ENCODE data around the gene PTOV1. TPM values are rescaled to one million over a fixed set of nuclear protein-coding genes. Genes with fewer than 3 reads are reported as not detected.

Gene PTOV1
- total RNA-seq, 4 donors from 2014 or later = 88.3 to 148 (median 98.9) TPM

- DNase-seq = no peak
- H3K9me3 ChIP-seq = no peaks in the 10 kb centered on the region
- H3K4me1 ChIP-seq = peaks cover 20% of the 10 kb centered on the region in 2 donors
- H3K27me3 ChIP-seq = no peaks in the 10 kb centered on the region
- intact Hi-C loops (cut with DNase I) = loop anchor here (5.0 kb wide), 1 partner anchor 32 kb away; the partner anchor contains the start of gene MED25
- no peak for TF ChIP-seq POLR2A (IDR thresholded peaks at IDR 0.05)
- no peak for TF ChIP-seq CTCF (IDR thresholded peaks at IDR 0.05)
- no peak overlapping the region for H3K4me3 ChIP-seq (replicated peaks in 1 of 3)
- H3K27ac ChIP-seq = no peak overlapping the region
- WGBS, 2 donors = 91 to 92% methylated on average over 15 of the region's 15 CpGs
- H3K36me3 ChIP-seq = no peaks in the 10 kb centered on the region
These were observed 1.3 kb upstream of the PTOV1 start for GRCh38 chr19:49849433-49850220.

- Histone ChIP-seq H3K9me3 (no peaks in the 10 kb centered on the region), H3K27me3 (no peaks in the 10 kb centered on the region), H3K4me3 (replicated peaks in 1 of 3) (peak overlapping the region in 1 of 3 donors; percentile 81), H3K27ac (peak overlapping the region; percentile 98 to 100 (median 99)), H3K36me3 (peaks cover 4 to 5% of the 10 kb centered on the region in 2 donors), H3K4me1 (peaks cover 20% of the 10 kb centered on the region in 2 donors)
- TF ChIP-seq CTCF (IDR thresholded peaks at IDR 0.05) (no peak), POLR2A (IDR thresholded peaks at IDR 0.05) (no peak)
- intact Hi-C loops (cut with DNase I) = loop anchor here (5.0 kb wide), 1 partner anchor 33 kb away; the partner anchor contains the start of gene MED25
- no peak for DNase-seq
- WGBS, 2 donors = 59 to 61% methylated on average over 12 of the region's 12 CpGs
These were observed 805 bp upstream of the PTOV1 start for GRCh38 chr19:49850221-49850486.

- 7% methylated on average over 15 to 30 of the region's 78 CpGs for WGBS, 2 donors
These were observed 699 bp downstream of the PTOV1 start for GRCh38 chr19:49851456-49852259.

GRCh38 chr19:49852631-49853126 lies 1.7 kb downstream of the PTOV1 start:
- H3K4me3 ChIP-seq (replicated peaks in 1 of 3) = peak overlapping the region in 2 of 3 donors; percentile 41 to 81
- intact Hi-C loops (cut with DNase I) = loop anchor here (5.0 kb wide), 1 partner anchor 35 kb away; the partner anchor contains the start of gene MED25

More at GRCh38 chr19:49851456-49852259, 699 bp downstream of the PTOV1 start:
- Histone ChIP-seq H3K36me3 (peaks cover 11 to 14% of the 10 kb centered on the region in 2 donors), H3K4me1 (peaks cover 20% of the 10 kb centered on the region in 2 donors), H3K4me3 (replicated peaks in 1 of 3) (peak overlapping the region; percentile 31 to 81 (median 41)), H3K27ac (peak overlapping the region in 2 of 3 donors; percentile 98 to 100), H3K9me3 (no peaks in the 10 kb centered on the region), H3K27me3 (no peaks in the 10 kb centered on the region)
- peak; percentile 41 to 50 for DNase-seq
- intact Hi-C loops (cut with DNase I) = loop anchor here (5.0 kb wide), 1 partner anchor 34 kb away; the partner anchor contains the start of gene MED25
- TF ChIP-seq CTCF (IDR thresholded peaks at IDR 0.05) (no peak), POLR2A (IDR thresholded peaks at IDR 0.05) (no peak)

More at GRCh38 chr19:49852631-49853126, 1.7 kb downstream of the PTOV1 start:
- Histone ChIP-seq H3K4me1 (peaks cover 20% of the 10 kb centered on the region in 2 donors), H3K36me3 (peaks cover 21 to 23% of the 10 kb centered on the region in 2 donors), H3K9me3 (no peaks in the 10 kb centered on the region), H3K27me3 (no peaks in the 10 kb centered on the region), H3K27ac (no peak overlapping the region)
- DNase-seq = no peak
- 67 to 69% methylated on average over 14 of the region's 14 CpGs for WGBS, 2 donors
- TF ChIP-seq POLR2A (IDR thresholded peaks at IDR 0.05) = no peak
- TF ChIP-seq CTCF (IDR thresholded peaks at IDR 0.05) = no peak
